ENCODE results near the gene CLIP2. TPM values are rescaled to one million over a fixed set of nuclear protein-coding genes. Genes with fewer than 3 reads are reported as not detected.
"Not testable (repeated sequence)": the region's sequence is repeated elsewhere in the genome, so short reads cannot be mapped to it uniquely, and the experiment has no call there.

CLIP2 gene
- total RNA-seq, 2 donors from 2014 or later = 77.8 to 81.6 TPM

- intact Hi-C loops (cut with DNase I) = loop anchor here (2.0 to 5.0 kb wide), 2 partner anchors 194 to 334 kb away; no protein-coding TSS in a partner anchor
- H3K9ac ChIP-seq (ENCODE audit: low read depth in 2 of 2, low read length in 2 of 2) = no peak overlapping the region
- H3K4me1 ChIP-seq = no peaks in the 10 kb centered on the region
- peak; percentile 84 for DNase-seq
- no peak overlapping the region for H3K27ac ChIP-seq
- H3K27me3 ChIP-seq = no peaks in the 10 kb centered on the region
- no peak overlapping the region for H3K4me3 ChIP-seq
- TF ChIP-seq, protein P1, sequence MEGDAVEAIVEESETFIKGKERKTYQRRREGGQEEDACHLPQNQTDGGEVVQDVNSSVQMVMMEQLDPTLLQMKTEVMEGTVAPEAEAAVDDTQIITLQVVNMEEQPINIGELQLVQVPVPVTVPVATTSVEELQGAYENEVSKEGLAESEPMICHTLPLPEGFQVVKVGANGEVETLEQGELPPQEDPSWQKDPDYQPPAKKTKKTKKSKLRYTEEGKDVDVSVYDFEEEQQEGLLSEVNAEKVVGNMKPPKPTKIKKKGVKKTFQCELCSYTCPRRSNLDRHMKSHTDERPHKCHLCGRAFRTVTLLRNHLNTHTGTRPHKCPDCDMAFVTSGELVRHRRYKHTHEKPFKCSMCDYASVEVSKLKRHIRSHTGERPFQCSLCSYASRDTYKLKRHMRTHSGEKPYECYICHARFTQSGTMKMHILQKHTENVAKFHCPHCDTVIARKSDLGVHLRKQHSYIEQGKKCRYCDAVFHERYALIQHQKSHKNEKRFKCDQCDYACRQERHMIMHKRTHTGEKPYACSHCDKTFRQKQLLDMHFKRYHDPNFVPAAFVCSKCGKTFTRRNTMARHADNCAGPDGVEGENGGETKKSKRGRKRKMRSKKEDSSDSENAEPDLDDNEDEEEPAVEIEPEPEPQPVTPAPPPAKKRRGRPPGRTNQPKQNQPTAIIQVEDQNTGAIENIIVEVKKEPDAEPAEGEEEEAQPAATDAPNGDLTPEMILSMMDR (IDR thresholded peaks at IDR 0.05) = peak; percentile 96
- H3K36me3 ChIP-seq = peaks cover 13% of the 10 kb centered on the region
- H3K9me3 ChIP-seq = no peaks in the 10 kb centered on the region
Measured at GRCh38 chr7:74401137-74401859, 112.1 kb downstream of the CLIP2 start.

DNA sequence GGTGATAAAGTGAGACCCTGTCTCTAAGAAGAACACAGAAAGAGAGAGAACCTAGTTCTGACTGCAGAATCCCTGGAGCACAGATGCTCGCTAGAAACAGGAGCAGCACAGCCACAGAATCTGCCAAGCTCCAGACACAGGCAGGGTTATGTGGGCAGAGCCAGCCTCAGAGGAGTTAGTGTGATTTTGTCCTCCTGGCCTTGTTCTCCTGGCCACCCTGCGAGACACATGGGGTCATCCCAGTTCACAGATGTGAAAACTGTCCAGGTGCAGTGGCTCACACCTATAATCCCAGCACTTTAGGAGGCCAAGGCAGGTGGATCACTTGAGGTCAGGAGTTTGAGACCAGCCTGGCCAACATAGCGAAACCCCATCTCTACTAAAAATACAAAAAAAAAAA lies 113.5 kb downstream of the CLIP2 start:
- not testable (repeated sequence) for H3K4me3 ChIP-seq

GRCh38 chr7:74403521-74404387 lies 114.5 kb downstream of the CLIP2 start:
- TF ChIP-seq, protein P1 (IDR thresholded peaks at IDR 0.05) = no peak
- Histone ChIP-seq H3K9ac (ENCODE audit: low read depth in 2 of 2, low read length in 2 of 2) (no peak overlapping the region), H3K4me1 (no peaks in the 10 kb centered on the region), H3K9me3 (no peaks in the 10 kb centered on the region), H3K27ac (no peak overlapping the region), H3K36me3 (peaks cover 6% of the 10 kb centered on the region), H3K27me3 (no peaks in the 10 kb centered on the region), H3K4me3 (no peak overlapping the region)
- intact Hi-C loops (cut with DNase I) = loop anchor here (5.0 kb wide), 1 partner anchor 336 kb away; no protein-coding TSS in a partner anchor
- DNase-seq = no peak

More for the DNA sequence above, 113.5 kb downstream of the CLIP2 start:
- not testable (repeated sequence) for H3K27ac ChIP-seq; H3K27me3 ChIP-seq; DNase-seq; H3K9me3 ChIP-seq; H3K36me3 ChIP-seq; H3K9ac ChIP-seq (ENCODE audit: low read depth in 2 of 2, low read length in 2 of 2); H3K4me1 ChIP-seq
- intact Hi-C loops (cut with DNase I) = loop anchor here (5.0 kb wide), 1 partner anchor 335 kb away; no protein-coding TSS in a partner anchor

DNA sequence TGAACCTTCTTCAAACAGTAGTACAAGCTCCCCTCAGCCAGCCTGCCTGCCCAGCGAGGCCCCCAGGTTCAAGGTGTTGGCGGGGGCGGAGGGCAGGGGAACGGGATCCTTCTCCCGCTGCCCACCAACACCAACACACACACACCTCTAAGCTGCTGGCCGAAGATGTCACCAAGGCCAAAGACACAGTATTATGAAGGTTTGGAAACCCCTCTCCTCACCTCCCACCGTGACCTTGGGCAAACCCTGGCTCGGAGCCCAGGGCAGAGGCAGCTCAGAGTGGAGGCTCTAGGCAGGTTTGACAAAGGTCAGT lies 115.1 kb downstream of the CLIP2 start:
- Histone ChIP-seq H3K36me3 (peaks cover 6% of the 10 kb centered on the region), H3K4me1 (no peaks in the 10 kb centered on the region), H3K4me3 (no peak overlapping the region), H3K9me3 (no peaks in the 10 kb centered on the region), H3K27ac (no peak overlapping the region), H3K9ac (ENCODE audit: low read depth in 2 of 2, low read length in 2 of 2) (no peak overlapping the region), H3K27me3 (no peaks in the 10 kb centered on the region)
- intact Hi-C loops (cut with DNase I) = loop anchor here (5.0 kb wide), 1 partner anchor 337 kb away; no protein-coding TSS in a partner anchor
- TF ChIP-seq, protein P1 (IDR thresholded peaks at IDR 0.05) = no peak
- DNase-seq = no peak

DNA sequence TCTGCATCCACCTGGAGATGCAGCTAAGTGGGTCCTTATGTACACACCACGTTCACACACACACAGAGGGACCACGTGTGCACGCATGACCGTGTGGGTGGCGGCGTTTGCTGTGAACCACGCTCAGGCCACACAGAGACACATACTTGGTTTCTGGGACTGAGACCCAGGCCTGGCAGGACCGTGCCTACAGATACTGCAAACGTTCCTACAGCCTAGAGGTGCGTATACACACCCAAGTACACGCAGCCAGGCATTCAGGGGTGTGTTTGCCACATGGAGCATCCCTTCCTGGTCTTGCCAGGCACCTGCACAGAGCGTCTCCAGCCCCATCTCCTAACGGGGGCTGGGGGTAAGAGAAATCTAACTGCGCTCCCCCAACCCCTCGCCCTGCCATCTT lies 115.5 kb downstream of the CLIP2 start:
- Histone ChIP-seq H3K4me3 (no peak overlapping the region), H3K4me1 (no peaks in the 10 kb centered on the region), H3K9ac (ENCODE audit: low read depth in 2 of 2, low read length in 2 of 2) (no peak overlapping the region), H3K9me3 (no peaks in the 10 kb centered on the region), H3K36me3 (peaks cover 6% of the 10 kb centered on the region), H3K27ac (no peak overlapping the region), H3K27me3 (no peaks in the 10 kb centered on the region)
- intact Hi-C loops (cut with DNase I) = loop anchor here (5.0 kb wide), 1 partner anchor 337 kb away; no protein-coding TSS in a partner anchor
- TF ChIP-seq, protein P1 (IDR thresholded peaks at IDR 0.05) = no peak
- DNase-seq = no peak

Data from colonic mucosa (tissue), 4 donors.